ENCODE data around the gene MST1R.
"Not testable (repeated sequence)": the region's sequence is repeated elsewhere in the genome, so short reads cannot be mapped to it uniquely, and the experiment has no call there.

MST1R gene

GRCh38 chr3:49926117-49926728, 22.6 kb upstream of the MST1R start:
- no peak overlapping the region for H3K4me3 ChIP-seq (ENCODE audit: insufficient read depth in 1 of 2, low read depth in 1 of 2, low read length in 2 of 2)
- H3K4me1 ChIP-seq (ENCODE audit: control insufficient read depth, insufficient read depth, low read depth, low read length), result peaks cover 8% of the 10 kb centered on the region
- no peak overlapping the region for H3K18ac ChIP-seq (ENCODE audit: low read depth in 1 of 2, low read length in 2 of 2)
- H2BK5ac ChIP-seq (ENCODE audit: low read depth, low read length, poor library complexity, severe bottlenecking), result no peak overlapping the region
- H3K27ac ChIP-seq (ENCODE audit: low read length, poor library complexity, severe bottlenecking), result no peak overlapping the region
- no peak overlapping the region for H2BK12ac ChIP-seq (ENCODE audit: low read length in 2 of 2)
- H3K27me3 ChIP-seq (ENCODE audit: control insufficient read depth in 1 of 2, insufficient read depth in 1 of 2, low read length in 2 of 2), result no peaks in the 10 kb centered on the region
- no peak overlapping the region for H3K4me2 ChIP-seq (ENCODE audit: low read length, poor library complexity, severe bottlenecking)
- no peak overlapping the region for H4K8ac ChIP-seq (ENCODE audit: low read length)
- no peaks in the 10 kb centered on the region for H3K9me3 ChIP-seq (ENCODE audit: control insufficient read depth, low read length)
- no peak overlapping the region for H2AFZ ChIP-seq (ENCODE audit: low read depth, low read length)
- no peak overlapping the region for H2BK15ac ChIP-seq (ENCODE audit: low read depth, poor library complexity, severe bottlenecking)
- H3K9ac ChIP-seq (ENCODE audit: low read length), result no peak overlapping the region
- no peak overlapping the region for H2BK120ac ChIP-seq (ENCODE audit: low read depth, low read length)
- peaks cover 8% of the 10 kb centered on the region for H3K79me1 ChIP-seq (replicated peaks; ENCODE audit: low read length, poor library complexity, severe bottlenecking)
- DNase-seq, result no peak
- no peak overlapping the region for H3K4ac ChIP-seq (ENCODE audit: low read depth in 1 of 2, low read length in 2 of 2)
- no peak overlapping the region for H3K14ac ChIP-seq (ENCODE audit: low read length in 2 of 2)
- H2AK5ac ChIP-seq (ENCODE audit: low read length, severe bottlenecking), result no peak overlapping the region
- H3K36me3 ChIP-seq (ENCODE audit: control insufficient read depth in 1 of 2, insufficient read depth in 2 of 2, low read depth in 1 of 2, low read length in 2 of 2), result peaks cover 0 to 7% of the 10 kb centered on the region in 2 experiments
- peak overlapping the region in 1 of 2 experiments; percentile 53 for H3K23ac ChIP-seq (ENCODE audit: low read length in 2 of 2)
- WGBS, result 99% methylated on average over 2 of the region's 4 CpGs
- no peak overlapping the region for H4K91ac ChIP-seq (ENCODE audit: low read length)

- Histone ChIP-seq H4K91ac (ENCODE audit: low read length) (no peak overlapping the region), H3K4me1 (ENCODE audit: control insufficient read depth, insufficient read depth, low read depth, low read length) (peaks cover 8% of the 10 kb centered on the region), H3K79me1 (replicated peaks; ENCODE audit: low read length, poor library complexity, severe bottlenecking) (peaks cover 10% of the 10 kb centered on the region), H3K4me2 (ENCODE audit: low read length, poor library complexity, severe bottlenecking) (no peak overlapping the region), H2AK5ac (ENCODE audit: low read length, severe bottlenecking) (no peak overlapping the region), H3K18ac (ENCODE audit: low read depth in 1 of 2, low read length in 2 of 2) (no peak overlapping the region), H3K36me3 (ENCODE audit: control insufficient read depth in 1 of 2, insufficient read depth in 2 of 2, low read depth in 1 of 2, low read length in 2 of 2) (peaks cover 0 to 7% of the 10 kb centered on the region in 2 experiments), H2BK12ac (ENCODE audit: low read length in 2 of 2) (no peak overlapping the region), H3K14ac (ENCODE audit: low read length in 2 of 2) (no peak overlapping the region), H2BK15ac (ENCODE audit: low read depth, poor library complexity, severe bottlenecking) (no peak overlapping the region), H3K27me3 (ENCODE audit: control insufficient read depth in 1 of 2, insufficient read depth in 1 of 2, low read length in 2 of 2) (no peaks in the 10 kb centered on the region), H4K8ac (ENCODE audit: low read length) (no peak overlapping the region), H3K27ac (ENCODE audit: low read length, poor library complexity, severe bottlenecking) (no peak overlapping the region), H2BK5ac (ENCODE audit: low read depth, low read length, poor library complexity, severe bottlenecking) (no peak overlapping the region), H3K23ac (ENCODE audit: low read length in 2 of 2) (no peak overlapping the region), H3K9me3 (ENCODE audit: control insufficient read depth, low read length) (no peaks in the 10 kb centered on the region), H2AFZ (ENCODE audit: low read depth, low read length) (no peak overlapping the region), H3K9ac (ENCODE audit: low read length) (no peak overlapping the region), H3K4me3 (ENCODE audit: insufficient read depth in 1 of 2, low read depth in 1 of 2, low read length in 2 of 2) (no peak overlapping the region), H3K4ac (ENCODE audit: low read depth in 1 of 2, low read length in 2 of 2) (no peak overlapping the region), H2BK120ac (ENCODE audit: low read depth, low read length) (no peak overlapping the region)
- no CpG with 5 or more reads among the region's 2 CpGs for WGBS
- DNase-seq, result no peak
Measured at GRCh38 chr3:49925485-49925884, 21.8 kb upstream of the MST1R start.

- Histone ChIP-seq H4K91ac (ENCODE audit: low read length) (no peak overlapping the region), H3K9ac (ENCODE audit: low read length) (peak overlapping the region; percentile 2), H3K36me3 (ENCODE audit: control insufficient read depth in 1 of 2, insufficient read depth in 2 of 2, low read depth in 1 of 2, low read length in 2 of 2) (peaks cover 0 to 7% of the 10 kb centered on the region in 2 experiments), H3K4me2 (ENCODE audit: low read length, poor library complexity, severe bottlenecking) (no peak overlapping the region), H2BK12ac (ENCODE audit: low read length in 2 of 2) (peak overlapping the region in 1 of 2 experiments; percentile 42), H2AFZ (ENCODE audit: low read depth, low read length) (no peak overlapping the region), H3K79me1 (replicated peaks; ENCODE audit: low read length, poor library complexity, severe bottlenecking) (peaks cover 11% of the 10 kb centered on the region), H3K23ac (ENCODE audit: low read length in 2 of 2) (no peak overlapping the region), H3K27me3 (ENCODE audit: control insufficient read depth in 1 of 2, insufficient read depth in 1 of 2, low read length in 2 of 2) (no peaks in the 10 kb centered on the region), H3K9me3 (ENCODE audit: control insufficient read depth, low read length) (no peaks in the 10 kb centered on the region), H2AK5ac (ENCODE audit: low read length, severe bottlenecking) (no peak overlapping the region), H2BK120ac (ENCODE audit: low read depth, low read length) (no peak overlapping the region), H3K4me3 (ENCODE audit: insufficient read depth in 1 of 2, low read depth in 1 of 2, low read length in 2 of 2) (no peak overlapping the region), H3K4ac (ENCODE audit: low read depth in 1 of 2, low read length in 2 of 2) (no peak overlapping the region), H3K27ac (ENCODE audit: low read length, poor library complexity, severe bottlenecking) (no peak overlapping the region), H2BK5ac (ENCODE audit: low read depth, low read length, poor library complexity, severe bottlenecking) (no peak overlapping the region), H3K14ac (ENCODE audit: low read length in 2 of 2) (no peak overlapping the region), H3K18ac (ENCODE audit: low read depth in 1 of 2, low read length in 2 of 2) (no peak overlapping the region), H2BK15ac (ENCODE audit: low read depth, poor library complexity, severe bottlenecking) (no peak overlapping the region), H4K8ac (ENCODE audit: low read length) (peak overlapping the region; percentile 55), H3K4me1 (ENCODE audit: control insufficient read depth, insufficient read depth, low read depth, low read length) (peaks cover 8% of the 10 kb centered on the region)
- 17% methylated on average over 1 of the region's 2 CpGs for WGBS
- DNase-seq, result peak; percentile 67
Measured at GRCh38 chr3:49924683-49925082, 21.0 kb upstream of the MST1R start.

DNA sequence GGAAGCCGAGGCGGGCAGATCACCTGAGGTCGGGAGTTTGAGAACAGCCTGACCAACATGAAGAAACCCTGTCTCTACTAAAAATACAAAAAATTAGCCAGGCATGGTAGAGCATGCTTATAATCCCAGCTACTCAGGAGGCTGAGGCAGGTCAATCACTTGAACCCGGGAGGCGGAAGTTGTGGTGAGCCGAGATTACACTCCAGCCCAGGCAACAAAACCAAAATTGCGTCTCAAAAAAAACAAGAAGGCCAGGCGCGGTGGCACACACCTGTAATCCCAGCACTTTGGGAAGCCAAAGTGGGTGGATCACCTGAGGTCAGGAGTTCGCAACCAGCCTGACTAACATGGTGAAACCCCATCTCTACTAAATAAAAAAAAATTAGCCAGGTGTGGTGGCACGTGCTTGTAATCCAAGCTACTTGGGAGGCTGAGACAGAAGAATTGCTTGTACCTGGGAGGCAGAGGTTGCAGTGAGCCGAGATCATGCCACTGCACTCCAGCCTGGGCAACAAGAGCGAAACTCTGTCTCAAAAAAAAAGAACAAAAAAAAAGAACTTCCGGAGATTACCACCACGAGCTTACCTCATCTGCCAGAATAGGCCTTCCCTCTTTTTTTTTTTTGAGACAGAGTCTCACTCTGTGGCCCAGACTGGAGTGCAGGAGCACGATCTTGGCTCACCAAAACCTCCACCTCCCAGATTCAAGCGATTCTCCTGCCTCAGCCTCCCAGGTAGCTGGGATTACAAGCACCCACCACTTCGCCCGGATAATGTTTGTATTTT, 14.3 kb upstream of the MST1R start:
- not testable (repeated sequence) for H3K9me3 ChIP-seq (ENCODE audit: control insufficient read depth, low read length); H3K23ac ChIP-seq (ENCODE audit: low read length in 2 of 2); H3K27ac ChIP-seq (ENCODE audit: low read length, poor library complexity, severe bottlenecking); H2BK5ac ChIP-seq (ENCODE audit: low read depth, low read length, poor library complexity, severe bottlenecking); H3K14ac ChIP-seq (ENCODE audit: low read length in 2 of 2); H2BK12ac ChIP-seq (ENCODE audit: low read length in 2 of 2); H4K8ac ChIP-seq (ENCODE audit: low read length); H3K4me1 ChIP-seq (ENCODE audit: control insufficient read depth, insufficient read depth, low read depth, low read length); H2AFZ ChIP-seq (ENCODE audit: low read depth, low read length); H2BK15ac ChIP-seq (ENCODE audit: low read depth, poor library complexity, severe bottlenecking); DNase-seq; H2AK5ac ChIP-seq (ENCODE audit: low read length, severe bottlenecking); H3K4me3 ChIP-seq (ENCODE audit: insufficient read depth in 1 of 2, low read depth in 1 of 2, low read length in 2 of 2); H3K36me3 ChIP-seq (ENCODE audit: control insufficient read depth in 1 of 2, insufficient read depth in 2 of 2, low read depth in 1 of 2, low read length in 2 of 2); H2BK120ac ChIP-seq (ENCODE audit: low read depth, low read length); H3K18ac ChIP-seq (ENCODE audit: low read depth in 1 of 2, low read length in 2 of 2); H3K4ac ChIP-seq (ENCODE audit: low read depth in 1 of 2, low read length in 2 of 2); H3K79me1 ChIP-seq (replicated peaks; ENCODE audit: low read length, poor library complexity, severe bottlenecking); H3K9ac ChIP-seq (ENCODE audit: low read length); H3K4me2 ChIP-seq (ENCODE audit: low read length, poor library complexity, severe bottlenecking); H3K27me3 ChIP-seq (ENCODE audit: control insufficient read depth in 1 of 2, insufficient read depth in 1 of 2, low read length in 2 of 2); H4K91ac ChIP-seq (ENCODE audit: low read length)
- 96% methylated on average over 18 of the region's 19 CpGs for WGBS

Measured in mesenchymal stem cell (in vitro differentiated cells and primary cell).